Dermis microvascular lymphatic vessel endothelial cell (primary cell): ENCODE results near the gene KCNN3. TPM values are rescaled to one million over a fixed set of nuclear protein-coding genes. Genes with fewer than 3 reads are reported as not detected.
A peak's percentile ranks its signal among the peaks of the same experiment; 100 is the strongest.

Experiments
- DNase-seq, 2 donors: peaks; one replicate each; pipeline versions ENCODE4 v3.0.0 to v3.0.0-alpha.2; 2010; ENCODE audit warnings: low read depth in 2 of 2
- total RNA-seq: library from RNA; depleted of rRNA; stranded (reverse); fragments of >200 nt; gene quantifications from 2 replicates; pipeline ENCODE4 v1.2.1, GENCODE V29; 2014

KCNN3 gene
- total RNA-seq, 1 donor from 2014 or later, result 1.0 TPM

DNA sequence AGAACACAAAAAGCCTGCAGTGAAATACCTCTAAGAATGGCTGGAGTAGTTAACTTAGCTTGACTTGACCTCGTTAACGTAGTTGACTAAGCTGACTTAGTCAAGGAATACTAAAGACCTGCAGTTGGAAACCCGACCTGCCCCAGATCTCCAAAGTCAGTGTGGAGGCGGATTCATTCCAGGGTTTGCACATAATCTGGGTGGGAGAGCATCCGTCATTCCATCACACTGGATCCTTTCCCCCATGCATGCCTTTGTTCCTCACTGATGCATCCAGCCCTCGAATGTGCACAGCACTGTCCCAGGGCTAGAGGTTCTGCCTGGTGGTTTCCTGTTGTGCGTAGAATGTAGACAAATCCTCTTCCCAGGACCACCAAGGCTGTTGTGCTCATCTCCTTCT lies 76.4 kb downstream of the KCNN3 start:
- no peak for DNase-seq

DNA sequence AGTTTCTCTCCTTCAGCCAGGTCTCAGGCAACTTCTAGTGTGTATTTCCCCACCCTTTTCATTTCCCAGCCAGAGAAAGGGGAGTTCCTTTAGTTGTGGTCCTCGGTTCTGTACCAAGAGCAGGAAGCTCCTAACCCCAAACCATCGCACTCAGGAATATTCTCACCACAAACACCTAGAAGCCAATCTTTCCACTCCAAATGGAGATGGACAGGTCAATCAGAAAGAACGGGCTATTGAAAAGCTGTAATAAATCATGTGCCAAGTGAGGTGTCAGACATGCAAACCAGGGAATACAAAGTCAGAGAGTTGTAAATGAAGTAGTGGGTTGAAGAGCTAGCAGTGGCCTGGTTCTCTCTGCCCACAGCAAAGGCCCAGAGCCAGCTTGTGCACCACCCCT lies 77.2 kb downstream of the KCNN3 start:
- no peak for DNase-seq

DNA sequence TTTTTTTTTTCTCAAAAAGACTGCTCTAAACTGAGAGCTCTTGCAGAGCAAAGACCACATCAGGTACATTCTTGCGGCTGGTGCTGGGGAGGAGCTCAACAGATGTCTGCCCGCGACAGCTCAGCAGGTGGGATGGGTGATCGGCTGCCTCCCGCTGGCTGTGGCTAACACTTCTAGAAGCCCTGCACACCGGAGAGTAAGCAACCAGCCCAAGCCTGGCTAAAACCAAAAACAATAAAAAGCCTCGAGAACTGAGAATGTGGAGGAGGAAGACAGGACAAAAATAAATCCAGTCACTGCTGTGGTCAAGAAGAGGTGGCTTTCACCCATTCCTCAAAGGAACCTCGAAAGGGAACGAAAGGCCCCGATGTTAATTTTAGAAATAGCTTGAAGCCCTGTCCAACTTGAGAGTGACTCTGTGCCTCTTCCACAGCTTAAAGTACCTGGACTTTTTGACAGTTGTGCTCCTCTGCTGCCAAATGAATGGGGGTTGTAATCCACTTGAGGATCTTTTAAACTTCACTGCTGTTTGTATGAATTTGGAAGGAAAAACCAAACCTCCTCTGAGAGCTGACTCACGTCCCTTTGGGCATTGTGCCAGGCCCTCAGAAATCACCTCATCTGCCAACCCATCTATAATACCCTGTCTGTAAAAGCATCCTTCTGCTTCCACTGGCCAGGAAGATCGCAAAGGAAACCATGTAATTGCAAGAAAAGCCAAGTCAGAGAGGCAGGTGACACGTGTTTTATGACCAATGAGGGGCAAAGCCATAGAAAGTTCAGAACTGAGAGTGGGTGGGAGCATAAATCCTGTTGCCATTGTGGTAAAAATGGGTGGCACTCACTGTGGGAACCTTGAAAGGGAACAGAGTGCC lies 78.6 kb downstream of the KCNN3 start:
- DNase-seq, result peak in 1 of 2 donors; percentile 82

DNA sequence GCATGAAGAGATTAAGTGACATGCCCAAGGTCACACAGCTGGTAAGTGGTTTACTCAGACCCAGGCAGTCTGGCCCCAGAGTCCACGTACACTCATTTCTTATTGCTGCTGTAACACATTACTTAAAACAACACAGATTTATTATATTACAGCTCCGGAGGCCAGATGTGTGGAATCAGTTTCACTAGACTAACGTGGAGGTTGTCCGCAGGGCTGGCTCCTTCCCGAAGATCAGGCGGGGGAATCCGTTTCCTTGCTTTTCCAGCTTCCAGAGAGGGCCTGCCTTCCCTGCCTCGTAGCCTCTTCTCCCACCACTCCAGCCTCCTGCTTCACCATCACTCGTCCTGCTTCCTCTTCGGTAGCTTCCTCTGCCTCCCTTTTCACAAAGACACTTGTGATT lies 81.2 kb downstream of the KCNN3 start:
- DNase-seq, result no peak

DNA sequence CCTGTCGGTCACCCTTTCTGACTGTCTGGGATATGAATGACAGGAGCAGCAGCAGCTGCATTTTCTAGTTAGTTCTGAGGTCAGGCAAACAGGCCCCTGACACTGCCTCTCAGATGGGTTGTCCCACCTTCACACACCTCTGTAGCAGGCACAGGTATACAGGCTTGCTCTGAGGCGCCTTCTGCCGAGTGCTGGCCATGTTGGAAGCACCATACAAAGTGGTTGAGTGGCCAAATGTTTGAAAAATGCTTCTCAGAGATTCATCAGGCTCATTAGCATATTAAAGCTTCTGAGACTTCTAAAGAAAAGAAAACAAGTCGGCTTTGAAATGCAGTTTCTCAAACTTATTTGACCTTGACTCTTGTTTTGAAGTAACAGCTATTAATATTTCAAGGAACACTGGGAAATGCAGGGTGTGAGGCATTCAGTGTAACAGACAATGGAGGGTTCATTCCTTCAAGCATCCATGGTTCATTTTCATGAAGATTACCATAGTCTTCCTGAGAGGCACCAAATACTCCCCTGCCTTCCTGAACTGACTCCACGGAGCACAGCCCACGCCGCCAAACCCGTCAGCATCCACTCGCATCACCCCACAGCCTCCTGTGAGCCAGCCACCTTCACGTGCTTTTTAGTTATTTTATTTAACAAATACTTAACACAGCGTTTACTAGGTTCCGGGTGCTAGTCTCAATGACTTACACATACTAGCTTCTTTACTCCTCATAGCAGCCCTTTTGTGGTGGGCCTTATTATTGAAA lies 81.8 kb downstream of the KCNN3 start:
- no peak for DNase-seq

DNA sequence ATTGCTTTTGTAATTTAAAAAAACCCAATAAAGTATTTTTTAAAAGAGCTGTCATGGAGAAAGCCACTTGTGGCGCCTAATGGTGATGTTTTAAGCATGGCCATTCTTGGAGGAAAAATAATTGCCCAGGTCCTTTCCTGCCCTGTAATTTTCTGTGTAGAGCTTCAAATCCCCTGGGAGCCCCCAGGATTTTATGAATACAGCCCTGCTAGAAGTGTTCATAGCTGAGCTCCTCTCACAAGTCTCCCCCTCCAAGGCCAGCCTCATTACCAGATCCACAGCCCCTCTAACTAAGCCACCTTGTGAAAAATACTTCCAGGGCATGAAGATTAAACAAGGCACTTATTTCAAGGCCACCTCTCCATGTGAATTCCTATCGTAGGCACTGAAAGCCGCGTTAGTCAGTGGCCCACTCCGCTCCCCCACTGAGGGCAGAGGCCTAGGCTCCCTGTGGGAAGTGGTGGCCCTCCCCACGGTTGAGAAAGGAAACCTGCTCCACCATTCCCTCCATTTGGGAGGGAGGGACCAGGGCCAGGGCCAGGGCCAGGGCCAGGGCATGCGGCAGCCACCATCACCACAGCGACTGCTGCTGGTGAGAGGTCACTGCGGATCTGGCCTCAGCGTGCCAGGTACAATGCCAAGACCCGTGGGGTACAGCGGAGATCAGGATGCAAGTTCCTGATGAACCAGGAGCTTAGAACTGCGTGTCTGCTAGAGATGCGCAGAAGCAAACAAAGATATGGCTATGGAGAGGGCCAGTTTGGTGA lies 83.1 kb downstream of the KCNN3 start:
- no peak for DNase-seq

DNA sequence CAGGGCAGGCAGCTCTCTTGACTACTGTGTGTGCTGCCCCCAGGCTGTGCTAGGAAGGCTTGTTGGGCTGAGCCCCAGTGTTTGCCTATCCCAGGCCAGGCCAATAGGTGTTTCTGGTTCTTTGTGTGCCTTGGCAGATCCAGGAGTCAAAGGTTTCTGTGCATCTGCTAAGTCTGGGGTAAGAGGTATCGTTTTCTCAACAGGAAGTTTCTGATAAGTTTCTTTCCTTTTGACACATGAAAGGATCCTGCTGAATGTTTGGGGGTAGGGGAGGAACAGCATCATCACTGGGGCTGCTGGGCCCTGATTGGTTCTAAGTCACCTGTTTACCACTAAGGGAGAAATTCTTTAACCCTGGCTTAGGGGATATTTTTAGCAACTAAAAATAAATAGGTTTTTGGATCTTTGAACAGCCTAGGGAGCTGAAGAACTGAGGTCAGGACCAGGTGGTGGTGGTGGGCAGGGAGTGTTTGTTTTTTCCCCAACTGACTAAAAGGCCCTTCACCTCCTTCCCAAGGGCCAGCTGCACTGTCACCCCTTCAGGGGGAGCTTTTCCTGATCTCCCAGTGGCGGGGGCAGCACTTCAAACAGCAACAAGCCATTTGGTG lies 85.1 kb downstream of the KCNN3 start:
- peak; percentile 92 to 97 for DNase-seq

DNA sequence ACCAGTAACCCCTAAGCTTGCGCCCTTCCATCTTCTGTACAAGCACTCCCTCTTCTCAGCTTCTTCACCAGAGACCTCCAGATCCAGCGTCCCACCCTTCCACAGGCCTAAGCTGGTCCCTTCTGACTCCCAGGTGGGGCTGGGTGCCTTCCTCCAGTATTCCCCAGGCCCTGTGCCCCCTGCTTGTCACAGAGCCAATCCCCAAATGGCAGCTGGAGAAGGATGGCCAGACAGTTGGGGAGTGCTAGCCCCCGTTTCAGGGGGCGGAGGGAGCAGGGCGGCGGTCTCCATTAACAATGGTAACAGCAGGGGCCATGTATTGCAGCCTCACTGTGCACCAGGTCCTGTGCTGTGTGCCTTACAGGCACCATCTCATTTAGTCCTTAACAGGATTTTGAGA lies 85.7 kb downstream of the KCNN3 start:
- DNase-seq, result no peak

DNA sequence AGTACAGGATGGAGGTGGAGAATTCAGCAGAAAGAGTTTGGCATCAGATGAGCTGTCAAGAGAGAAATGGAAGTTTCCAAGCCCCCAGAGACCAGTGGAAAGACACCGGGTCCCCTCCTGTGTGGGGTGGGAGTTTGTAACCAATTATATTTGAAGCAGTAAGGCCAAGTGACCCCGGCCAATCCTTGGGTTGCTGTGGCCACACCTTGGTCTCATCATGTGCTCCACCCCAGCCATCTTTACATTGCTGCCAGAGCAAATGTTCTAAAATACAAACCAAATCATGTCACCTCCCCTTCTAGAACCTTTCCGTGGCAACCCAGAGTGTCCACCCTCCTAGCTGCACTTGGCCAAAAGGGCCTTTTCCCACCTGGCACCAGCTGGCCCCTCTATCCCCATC lies 86.1 kb downstream of the KCNN3 start:
- no peak for DNase-seq

DNA sequence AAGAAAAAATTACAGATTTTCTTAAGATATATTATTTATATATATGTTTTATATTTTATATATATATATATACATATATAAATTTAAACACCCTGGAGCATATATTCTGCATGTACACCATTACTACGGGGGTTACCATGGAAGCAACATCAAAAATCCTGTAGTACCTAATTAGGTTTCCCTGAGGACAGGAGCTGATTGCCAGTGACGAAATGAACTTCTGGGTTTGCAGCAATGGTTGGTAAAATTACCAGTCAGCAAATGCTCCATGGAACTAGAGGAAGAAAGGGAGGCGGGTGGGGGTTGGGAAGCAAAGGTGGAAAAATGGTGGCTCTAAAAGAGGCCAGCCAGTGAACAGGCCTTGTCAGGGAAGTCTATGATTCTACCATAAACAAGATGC lies 89.5 kb downstream of the KCNN3 start:
- no peak for DNase-seq

DNA sequence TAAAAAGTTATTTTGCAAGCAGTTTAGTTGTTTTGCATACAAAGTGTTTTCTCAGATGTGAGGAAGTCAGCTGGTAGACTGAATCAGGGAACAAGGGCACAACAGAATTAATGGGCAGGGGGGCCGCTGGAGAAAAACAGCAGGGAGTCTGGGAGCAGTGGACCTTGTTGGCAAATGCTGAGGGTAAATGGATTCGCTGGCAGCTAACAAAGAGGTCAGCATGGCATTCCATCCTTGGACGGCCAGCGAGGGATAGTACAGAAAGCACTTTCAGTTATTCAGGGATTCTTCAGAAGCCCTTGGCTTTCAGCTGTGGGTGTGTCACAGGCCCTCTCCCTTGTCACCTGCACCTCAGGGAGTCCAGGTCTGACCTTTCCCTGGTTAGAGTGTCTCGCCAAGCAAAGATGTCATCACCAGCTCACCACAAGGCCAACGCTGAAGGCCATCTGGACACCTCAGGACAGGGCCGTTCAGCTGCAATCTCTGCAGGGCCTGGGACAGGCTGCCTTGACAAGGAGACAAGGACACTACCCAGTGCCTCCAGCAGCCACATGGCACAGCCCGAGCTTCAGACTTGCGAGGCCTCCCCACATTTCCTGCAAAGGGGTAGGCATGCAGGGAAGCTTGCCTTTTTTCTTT lies 90.4 kb downstream of the KCNN3 start:
- DNase-seq, result no peak

DNA sequence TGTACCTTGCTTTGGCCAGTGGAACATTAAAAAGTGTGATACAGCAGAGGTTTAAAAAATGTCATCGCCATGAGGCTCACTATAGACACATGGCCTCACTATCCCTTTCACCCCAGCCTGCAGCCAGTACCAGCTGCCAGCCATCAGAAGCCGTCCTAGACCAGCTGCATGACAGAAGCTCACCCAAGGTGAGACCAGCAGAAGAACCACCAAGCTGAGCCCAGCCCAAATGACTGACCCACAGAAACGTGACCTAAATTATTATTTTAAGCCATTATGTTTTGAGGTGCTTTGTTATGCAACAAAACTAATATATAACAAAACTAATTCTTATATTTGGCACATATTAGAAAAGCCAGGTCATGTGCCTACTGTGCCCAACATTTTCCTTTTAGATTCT lies 91.1 kb downstream of the KCNN3 start:
- DNase-seq, result no peak

DNA sequence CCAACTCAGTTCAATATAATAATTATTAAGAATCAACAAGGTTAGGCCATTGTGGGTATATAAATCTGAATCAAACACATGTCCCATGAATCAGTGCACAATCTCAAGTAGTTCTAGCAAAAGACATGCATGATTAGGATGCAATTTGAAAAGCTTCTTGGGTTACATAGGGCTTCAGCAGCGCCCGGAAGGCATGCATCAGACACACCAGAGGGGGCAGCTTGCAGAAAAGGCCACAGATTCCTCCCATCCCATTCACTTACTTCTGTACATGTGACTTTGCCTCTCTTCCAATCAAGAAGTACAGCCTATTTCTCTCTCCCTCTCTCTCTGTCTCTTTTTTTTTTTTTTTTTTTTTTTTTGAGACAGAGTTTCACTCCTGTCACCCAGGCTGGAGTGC lies 91.8 kb downstream of the KCNN3 start:
- no peak for DNase-seq

DNA sequence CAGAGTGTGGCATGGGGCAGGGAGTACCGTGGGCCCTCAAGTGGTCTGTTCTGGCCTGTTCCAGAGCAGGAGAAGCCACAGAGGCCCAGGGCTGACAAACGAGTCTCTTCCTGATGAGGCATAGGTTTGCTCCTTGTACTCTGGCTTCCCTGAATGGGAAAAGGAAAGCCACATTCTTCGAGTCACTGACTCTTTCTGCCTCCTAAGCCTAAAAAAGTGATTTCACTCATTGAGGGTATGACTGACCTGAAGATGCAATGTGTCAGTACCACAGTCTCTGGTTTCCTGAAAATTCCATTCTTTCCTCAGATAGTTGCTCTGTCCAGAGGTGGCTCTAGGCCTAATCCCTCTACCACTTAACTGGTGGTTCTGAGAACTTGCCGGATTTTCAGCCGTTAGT lies 92.3 kb downstream of the KCNN3 start:
- DNase-seq, result no peak

DNA sequence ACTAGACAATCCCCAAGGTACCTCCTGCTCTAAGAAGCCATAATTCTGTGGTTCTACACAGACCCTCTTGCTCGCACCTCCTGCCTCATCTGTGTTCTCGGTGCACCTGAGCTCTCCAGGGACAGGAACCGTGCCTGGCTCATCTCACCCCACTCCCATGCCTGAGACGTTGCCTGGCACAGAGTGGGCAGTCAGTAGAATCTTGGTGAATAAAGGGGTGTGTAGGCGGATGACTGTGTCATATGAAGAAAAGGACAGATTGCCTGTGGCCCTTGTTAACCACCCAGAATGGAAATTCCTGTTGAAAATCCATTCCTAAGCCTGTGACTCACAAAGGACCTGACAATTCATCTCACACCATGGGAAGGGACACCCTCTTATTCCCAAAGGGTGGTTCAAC lies 92.9 kb downstream of the KCNN3 start:
- no peak for DNase-seq

DNA sequence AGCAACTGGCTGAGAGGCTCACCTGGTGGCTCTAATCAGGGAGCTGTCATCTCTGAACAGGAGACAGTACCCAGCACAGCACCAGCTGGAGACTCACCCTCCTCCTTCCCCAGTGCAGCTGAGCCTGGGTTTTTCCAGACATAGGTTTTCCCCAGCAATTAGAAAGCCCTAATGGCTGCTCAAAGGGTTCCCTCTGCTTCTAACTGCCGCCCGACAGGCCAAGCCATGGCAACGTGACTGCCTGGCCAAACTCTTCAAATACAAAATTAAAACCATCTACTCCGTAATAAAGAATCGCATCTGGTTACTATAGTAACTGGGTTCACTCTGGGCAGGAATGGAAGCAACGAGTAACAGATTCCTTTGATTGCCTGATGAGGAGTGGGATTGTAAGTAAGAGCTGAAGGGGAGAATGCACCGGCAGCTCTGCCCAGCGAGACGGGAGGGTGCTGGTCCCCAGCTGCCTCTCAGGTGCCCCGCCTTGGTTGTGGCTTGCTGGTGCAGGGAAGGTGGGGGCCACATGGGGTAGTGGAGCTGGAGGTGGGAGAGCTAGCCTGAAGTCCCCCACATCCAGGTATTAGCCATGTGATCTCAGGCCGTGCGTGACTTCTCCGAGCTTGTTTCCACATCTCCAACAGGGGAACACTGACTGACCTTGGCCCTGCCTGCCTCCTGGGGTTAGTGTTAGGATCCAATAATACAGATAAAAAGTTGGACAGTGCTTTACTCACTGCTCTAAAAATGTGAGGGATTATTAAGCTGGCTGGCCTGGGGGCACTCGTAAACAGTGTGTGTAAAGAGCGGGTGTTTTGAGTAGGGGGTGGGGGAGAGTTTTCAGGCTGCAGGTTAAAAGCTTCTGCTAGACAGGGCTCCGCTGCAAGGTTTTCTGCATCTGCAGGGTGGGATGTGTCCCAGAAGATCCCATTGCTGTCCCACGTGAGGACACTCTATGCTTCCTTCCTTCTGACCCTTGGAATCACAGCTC lies 94.2 kb downstream of the KCNN3 start:
- DNase-seq, result no peak

DNA sequence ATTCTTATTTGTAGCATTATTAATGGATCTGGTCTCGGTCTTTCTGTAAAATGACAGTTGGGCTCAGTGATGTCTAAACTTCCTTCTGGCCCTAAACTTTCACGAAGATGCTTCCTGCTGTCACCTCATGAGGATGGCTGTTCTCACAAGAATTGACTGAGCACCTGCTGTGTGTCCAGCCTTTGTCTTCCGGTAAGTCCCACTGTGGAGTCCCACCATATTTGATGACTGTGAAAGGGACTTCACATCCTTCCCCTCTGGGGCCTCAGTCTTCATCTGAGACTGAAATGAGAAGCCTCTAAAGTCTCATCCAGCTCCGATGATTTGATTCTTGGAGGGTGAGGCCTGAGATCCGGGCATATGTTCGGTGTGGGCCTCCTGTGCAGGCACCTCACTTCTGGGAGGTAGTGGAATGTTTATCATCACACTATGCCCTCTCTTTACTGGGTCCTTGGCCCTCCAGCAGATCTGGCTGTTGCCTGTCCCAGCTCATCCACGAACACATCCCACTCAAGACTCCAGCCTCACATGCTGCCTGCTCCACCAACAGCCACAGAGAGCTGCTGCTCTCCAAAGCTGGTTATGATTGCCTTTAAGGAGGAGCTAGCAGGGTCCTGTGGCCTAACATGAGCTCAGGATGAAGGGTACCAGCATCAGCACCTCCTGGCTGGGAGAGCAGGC lies 95.8 kb downstream of the KCNN3 start:
- no peak for DNase-seq

DNA sequence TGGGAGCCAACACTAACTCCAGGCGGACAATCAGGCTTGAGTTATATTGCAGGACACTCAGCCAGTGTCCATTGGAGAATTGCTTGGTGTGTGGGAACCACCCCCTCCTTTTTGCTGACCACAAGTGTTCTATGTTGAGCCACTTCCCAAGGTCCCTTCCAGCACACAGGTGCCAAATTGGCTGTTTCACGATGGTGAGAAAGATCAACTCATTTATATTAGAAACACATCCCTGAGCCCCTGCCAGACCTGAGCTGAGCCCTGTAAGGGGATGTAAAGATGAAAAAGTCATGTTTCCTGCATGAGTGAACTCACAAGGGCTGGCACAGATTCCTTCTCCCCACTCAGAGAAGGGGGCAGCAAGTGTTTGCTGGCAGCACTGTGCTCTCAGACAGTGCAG lies 96.5 kb downstream of the KCNN3 start:
- no peak for DNase-seq
